Smooth muscle cell (in vitro differentiated cells): ENCODE data around the gene GAGE12G. TPM values are rescaled to one million over a fixed set of nuclear protein-coding genes. Genes with fewer than 3 reads are reported as not detected.
"Not testable (repeated sequence)": the region's sequence is repeated elsewhere in the genome, so short reads cannot be mapped to it uniquely, and the experiment has no call there.

Source experiments
- DNase-seq: peaks from one replicate; lab custom pipeline; 2025; ENCODE audit not compliant: unreplicated experiment; lab: John Stamatoyannopoulos, UW
- H2AFZ ChIP-seq: fragments of 200-600 bp; sonication (generic); 2 replicates; pipeline ENCODE4 v1.6.0; 2016; ENCODE audit warnings: antibody characterized with exemption, low read depth, mild to moderate bottlenecking
- H3F3A ChIP-seq: fragments of 200-600 bp; sonication (generic); 2 replicates; pipeline ENCODE4 v1.6.0; 2017; ENCODE audit warnings: antibody characterized with exemption, low read depth
- H3K27ac ChIP-seq: fragments of 200-600 bp; sonication (generic); 2 replicates; pipeline ENCODE4 v1.5.1; 2016; ENCODE audit warnings: low read depth, mild to moderate bottlenecking
- H3K27me3 ChIP-seq: fragments of 200-600 bp; sonication (generic); 2 replicates; pipeline ENCODE4 v1.6.1; 2016; ENCODE audit warnings: low read depth, mild to moderate bottlenecking
- H3K36me3 ChIP-seq: fragments of 200-600 bp; sonication (generic); 2 replicates; pipeline ENCODE4 v1.5.1; 2016; ENCODE audit warnings: low read depth
- H3K4me1 ChIP-seq: fragments of 200-600 bp; sonication (generic); 2 replicates; pipeline ENCODE4 v1.5.1; 2016; ENCODE audit warnings: low read depth
- H3K4me2 ChIP-seq: fragments of 200-600 bp; sonication (generic); 2 replicates; pipeline ENCODE4 v1.6.0; 2016; ENCODE audit warnings: mild to moderate bottlenecking
- H3K4me3 ChIP-seq: fragments of 200-600 bp; sonication (generic); 2 replicates; pipeline ENCODE4 v1.5.1; 2016; ENCODE audit warnings: mild to moderate bottlenecking
- H3K79me2 ChIP-seq: fragments of 200-600 bp; sonication (generic); 2 replicates; pipeline ENCODE4 v1.6.0; 2016; ENCODE audit warnings: low read depth, mild to moderate bottlenecking
- H3K9ac ChIP-seq: fragments of 200-600 bp; sonication (generic); 2 replicates; pipeline ENCODE4 v1.6.0; 2016; ENCODE audit warnings: low read depth
- H3K9me3 ChIP-seq: fragments of 200-600 bp; sonication (generic); replicated peaks from 2 replicates; pipeline ENCODE4 v1.5.1; 2016; ENCODE audit warnings: low read depth
- H4K20me1 ChIP-seq: fragments of 200-600 bp; sonication (generic); 2 replicates; pipeline ENCODE4 v1.6.0; 2016; ENCODE audit warnings: low read depth
- WGBS: methylation state at CpG from one replicate; pipeline ENCODE4 v1.1.7; 2016; ENCODE audit warnings: low lambda C conversion rate; 5-methylcytosine and 5-hydroxymethylcytosine counted together
- polyA plus RNA-seq: library from polyadenylated mRNA; unstranded; fragments of >200 nt; fragmentation: Nextera tagmentation; extraction: Ambion mirVana; gene quantifications from 2 replicates; pipeline ENCODE4 v1.2.1, GENCODE V29; 2016
- total RNA-seq: library from RNA; depleted of rRNA; stranded (reverse); fragments of >200 nt; gene quantifications from 2 replicates; pipeline ENCODE4 v1.2.3, GENCODE V29; 2014

The GAGE12G gene, protein sequence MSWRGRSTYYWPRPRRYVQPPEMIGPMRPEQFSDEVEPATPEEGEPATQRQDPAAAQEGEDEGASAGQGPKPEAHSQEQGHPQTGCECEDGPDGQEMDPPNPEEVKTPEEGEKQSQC
- total RNA-seq (not detected in 2 replicates), polyA plus RNA-seq (not detected in 2 replicates)

DNA sequence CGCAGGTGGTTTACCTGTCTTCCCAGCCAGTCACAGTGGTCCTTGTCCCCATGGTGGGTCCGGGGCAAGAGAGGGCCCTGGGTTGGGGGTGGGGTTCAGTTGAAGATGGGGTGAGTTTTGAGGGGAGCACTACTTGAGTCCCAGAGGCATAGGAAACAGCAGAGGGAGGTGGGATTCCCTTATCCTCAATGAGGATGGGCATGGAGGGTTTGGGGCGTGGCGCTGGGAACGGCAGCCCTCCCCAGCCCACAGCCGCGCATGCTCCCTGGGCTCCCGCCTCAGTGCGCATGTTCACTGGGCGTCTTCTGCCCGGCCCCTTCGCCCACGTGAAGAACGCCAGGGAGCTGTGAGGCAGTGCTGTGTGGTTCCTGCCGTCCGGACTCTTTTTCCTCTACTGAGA, at the start of gene GAGE12G:
GAGE12G (plus strand) TSS at position 301 of the 400 bp plus-strand sequence. CDS start 1,155 bp downstream, outside the sequence.
- not testable (repeated sequence) for H3K36me3 ChIP-seq, H3K9me3 ChIP-seq, DNase-seq, H3K4me3 ChIP-seq, H3K79me2 ChIP-seq, H3K27ac ChIP-seq, H3K9ac ChIP-seq, H3K4me1 ChIP-seq, H4K20me1 ChIP-seq, H3F3A ChIP-seq, H2AFZ ChIP-seq, H3K27me3 ChIP-seq, H3K4me2 ChIP-seq
- WGBS, result no CpG with 5 or more reads among the region's 16 CpGs

DNA sequence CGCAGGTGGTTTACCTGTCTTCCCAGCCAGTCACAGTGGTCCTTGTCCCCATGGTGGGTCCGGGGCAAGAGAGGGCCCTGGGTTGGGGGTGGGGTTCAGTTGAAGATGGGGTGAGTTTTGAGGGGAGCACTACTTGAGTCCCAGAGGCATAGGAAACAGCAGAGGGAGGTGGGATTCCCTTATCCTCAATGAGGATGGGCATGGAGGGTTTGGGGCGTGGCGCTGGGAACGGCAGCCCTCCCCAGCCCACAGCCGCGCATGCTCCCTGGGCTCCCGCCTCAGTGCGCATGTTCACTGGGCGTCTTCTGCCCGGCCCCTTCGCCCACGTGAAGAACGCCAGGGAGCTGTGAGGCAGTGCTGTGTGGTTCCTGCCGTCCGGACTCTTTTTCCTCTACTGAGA, 38.3 kb upstream of the GAGE12G start, which contains the start of gene GAGE12C:
GAGE12C (plus strand) TSS at position 301 of the 400 bp plus-strand sequence. CDS start 1,155 bp downstream, outside the sequence.
- H3K9me3 ChIP-seq, result not testable (repeated sequence)
- WGBS, result no CpG with 5 or more reads among the region's 16 CpGs

DNA sequence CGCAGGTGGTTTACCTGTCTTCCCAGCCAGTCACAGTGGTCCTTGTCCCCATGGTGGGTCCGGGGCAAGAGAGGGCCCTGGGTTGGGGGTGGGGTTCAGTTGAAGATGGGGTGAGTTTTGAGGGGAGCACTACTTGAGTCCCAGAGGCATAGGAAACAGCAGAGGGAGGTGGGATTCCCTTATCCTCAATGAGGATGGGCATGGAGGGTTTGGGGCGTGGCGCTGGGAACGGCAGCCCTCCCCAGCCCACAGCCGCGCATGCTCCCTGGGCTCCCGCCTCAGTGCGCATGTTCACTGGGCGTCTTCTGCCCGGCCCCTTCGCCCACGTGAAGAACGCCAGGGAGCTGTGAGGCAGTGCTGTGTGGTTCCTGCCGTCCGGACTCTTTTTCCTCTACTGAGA, 28.8 kb upstream of the GAGE12G start, which contains the start of gene GAGE12D:
GAGE12D (plus strand) TSS at position 301 of the 400 bp plus-strand sequence. CDS start 1,155 bp downstream, outside the sequence.
- DNase-seq, H4K20me1 ChIP-seq, H3K4me1 ChIP-seq, H3K27me3 ChIP-seq, H3F3A ChIP-seq, H3K9ac ChIP-seq, H3K36me3 ChIP-seq, H3K4me3 ChIP-seq, H2AFZ ChIP-seq, H3K9me3 ChIP-seq, H3K27ac ChIP-seq, H3K4me2 ChIP-seq, H3K79me2 ChIP-seq: not testable (repeated sequence)
- no CpG with 5 or more reads among the region's 16 CpGs for WGBS

More for the DNA sequence above, 38.3 kb upstream of the GAGE12G start, which contains the start of gene GAGE12C:
- not testable (repeated sequence) for H3K27me3 ChIP-seq, H3K4me2 ChIP-seq, H3K4me1 ChIP-seq, H4K20me1 ChIP-seq, DNase-seq, H3K27ac ChIP-seq, H3K79me2 ChIP-seq, H2AFZ ChIP-seq, H3K4me3 ChIP-seq, H3K9ac ChIP-seq, H3F3A ChIP-seq, H3K36me3 ChIP-seq

DNA sequence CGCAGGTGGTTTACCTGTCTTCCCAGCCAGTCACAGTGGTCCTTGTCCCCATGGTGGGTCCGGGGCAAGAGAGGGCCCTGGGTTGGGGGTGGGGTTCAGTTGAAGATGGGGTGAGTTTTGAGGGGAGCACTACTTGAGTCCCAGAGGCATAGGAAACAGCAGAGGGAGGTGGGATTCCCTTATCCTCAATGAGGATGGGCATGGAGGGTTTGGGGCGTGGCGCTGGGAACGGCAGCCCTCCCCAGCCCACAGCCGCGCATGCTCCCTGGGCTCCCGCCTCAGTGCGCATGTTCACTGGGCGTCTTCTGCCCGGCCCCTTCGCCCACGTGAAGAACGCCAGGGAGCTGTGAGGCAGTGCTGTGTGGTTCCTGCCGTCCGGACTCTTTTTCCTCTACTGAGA, 19.2 kb upstream of the GAGE12G start, which contains the start of gene GAGE12E:
GAGE12E (plus strand) TSS at position 301 of the 400 bp plus-strand sequence. CDS start 1,155 bp downstream, outside the sequence.
- H3K4me1 ChIP-seq, H3K27me3 ChIP-seq, H3K9ac ChIP-seq, H3K4me2 ChIP-seq, H2AFZ ChIP-seq, DNase-seq, H3K9me3 ChIP-seq, H4K20me1 ChIP-seq, H3K27ac ChIP-seq, H3F3A ChIP-seq, H3K79me2 ChIP-seq, H3K36me3 ChIP-seq, H3K4me3 ChIP-seq: not testable (repeated sequence)
- WGBS, result no CpG with 5 or more reads among the region's 16 CpGs

DNA sequence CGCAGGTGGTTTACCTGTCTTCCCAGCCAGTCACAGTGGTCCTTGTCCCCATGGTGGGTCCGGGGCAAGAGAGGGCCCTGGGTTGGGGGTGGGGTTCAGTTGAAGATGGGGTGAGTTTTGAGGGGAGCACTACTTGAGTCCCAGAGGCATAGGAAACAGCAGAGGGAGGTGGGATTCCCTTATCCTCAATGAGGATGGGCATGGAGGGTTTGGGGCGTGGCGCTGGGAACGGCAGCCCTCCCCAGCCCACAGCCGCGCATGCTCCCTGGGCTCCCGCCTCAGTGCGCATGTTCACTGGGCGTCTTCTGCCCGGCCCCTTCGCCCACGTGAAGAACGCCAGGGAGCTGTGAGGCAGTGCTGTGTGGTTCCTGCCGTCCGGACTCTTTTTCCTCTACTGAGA, 9.7 kb upstream of the GAGE12G start, which contains the start of gene GAGE12F:
GAGE12F (plus strand) TSS at position 301 of the 400 bp plus-strand sequence. CDS start 1,155 bp downstream, outside the sequence.
- H3K27ac ChIP-seq, H3K9ac ChIP-seq, H3F3A ChIP-seq, DNase-seq, H3K4me3 ChIP-seq, H4K20me1 ChIP-seq, H3K4me1 ChIP-seq, H3K4me2 ChIP-seq, H3K27me3 ChIP-seq, H3K36me3 ChIP-seq, H3K79me2 ChIP-seq, H2AFZ ChIP-seq, H3K9me3 ChIP-seq: not testable (repeated sequence)
- WGBS, result no CpG with 5 or more reads among the region's 16 CpGs

DNA sequence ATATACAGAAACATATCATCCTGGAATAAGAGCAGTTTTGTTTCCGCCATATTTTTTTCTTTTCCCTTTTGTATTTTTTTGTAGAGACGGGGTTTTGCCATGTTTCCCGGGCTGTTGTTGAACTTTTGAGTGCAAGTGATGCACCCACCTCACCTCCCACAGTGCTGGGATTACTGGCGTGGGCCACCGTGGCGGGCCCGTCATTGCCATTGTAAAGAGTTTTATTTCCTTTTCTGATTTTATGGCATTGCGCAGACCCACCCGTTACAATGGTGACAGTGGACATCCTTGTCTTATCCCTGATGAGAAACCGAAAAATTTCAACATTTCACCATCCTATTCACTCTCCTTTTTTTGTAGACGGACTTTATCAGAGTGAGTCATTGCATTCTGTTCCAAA, 1.5 kb upstream of the GAGE12G start:
- not testable (repeated sequence) for H3K27me3 ChIP-seq, H3K4me1 ChIP-seq, H3K27ac ChIP-seq, H3K9ac ChIP-seq, H3K79me2 ChIP-seq, H3K4me3 ChIP-seq, H3K9me3 ChIP-seq, H3K4me2 ChIP-seq, H4K20me1 ChIP-seq, DNase-seq, H3F3A ChIP-seq, H2AFZ ChIP-seq, H3K36me3 ChIP-seq
- no CpG with 5 or more reads among the region's 11 CpGs for WGBS

DNA sequence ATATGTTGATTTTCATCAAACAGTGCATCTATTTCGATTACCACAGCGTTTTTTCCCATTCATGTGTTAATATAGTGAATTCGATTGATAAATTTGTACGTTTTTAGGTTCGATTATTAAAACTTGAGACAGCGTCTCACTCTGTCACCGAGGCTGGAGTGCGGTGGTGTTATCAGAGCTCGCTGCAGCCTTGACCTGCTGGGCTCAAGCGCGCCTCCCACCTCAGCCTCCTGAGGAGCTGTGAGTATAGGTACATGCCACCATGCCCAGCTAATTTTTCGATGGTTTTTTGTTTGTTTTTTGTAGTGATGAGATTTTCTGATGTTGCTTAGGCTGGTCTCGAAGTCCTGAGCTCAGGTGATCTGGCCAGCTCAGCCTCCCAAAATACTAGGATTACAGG, 1.0 kb upstream of the GAGE12G start:
- H2AFZ ChIP-seq, H3K79me2 ChIP-seq, DNase-seq, H3K36me3 ChIP-seq, H3K4me3 ChIP-seq, H3K9me3 ChIP-seq, H3K27ac ChIP-seq, H3K4me1 ChIP-seq, H3K4me2 ChIP-seq, H3F3A ChIP-seq, H3K27me3 ChIP-seq, H4K20me1 ChIP-seq, H3K9ac ChIP-seq: not testable (repeated sequence)
- no CpG with 5 or more reads among the region's 13 CpGs for WGBS

DNA sequence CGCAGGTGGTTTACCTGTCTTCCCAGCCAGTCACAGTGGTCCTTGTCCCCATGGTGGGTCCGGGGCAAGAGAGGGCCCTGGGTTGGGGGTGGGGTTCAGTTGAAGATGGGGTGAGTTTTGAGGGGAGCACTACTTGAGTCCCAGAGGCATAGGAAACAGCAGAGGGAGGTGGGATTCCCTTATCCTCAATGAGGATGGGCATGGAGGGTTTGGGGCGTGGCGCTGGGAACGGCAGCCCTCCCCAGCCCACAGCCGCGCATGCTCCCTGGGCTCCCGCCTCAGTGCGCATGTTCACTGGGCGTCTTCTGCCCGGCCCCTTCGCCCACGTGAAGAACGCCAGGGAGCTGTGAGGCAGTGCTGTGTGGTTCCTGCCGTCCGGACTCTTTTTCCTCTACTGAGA, 9.4 kb downstream of the GAGE12G start, which contains the start of gene GAGE12H:
GAGE12H (plus strand) TSS at position 301 of the 400 bp plus-strand sequence. CDS start 1,155 bp downstream, outside the sequence.
- H3K4me2 ChIP-seq, H3K9ac ChIP-seq, H3K27me3 ChIP-seq, H3K36me3 ChIP-seq, H3K79me2 ChIP-seq, H3K4me3 ChIP-seq, H3K9me3 ChIP-seq, H4K20me1 ChIP-seq, DNase-seq, H3F3A ChIP-seq, H3K4me1 ChIP-seq, H2AFZ ChIP-seq, H3K27ac ChIP-seq: not testable (repeated sequence)
- no CpG with 5 or more reads among the region's 16 CpGs for WGBS
